ENCODE results near the gene IGSF3. TPM values are rescaled to one million over a fixed set of nuclear protein-coding genes. Genes with fewer than 3 reads are reported as not detected.

IGSF3 gene
- total and polyA plus RNA-seq, 10 of the 15 experiments (the other 5 are each of a cell fraction or from before 2014, with no cell fraction given): 1.4 to 18.0 (median 9.6) TPM

DNA sequence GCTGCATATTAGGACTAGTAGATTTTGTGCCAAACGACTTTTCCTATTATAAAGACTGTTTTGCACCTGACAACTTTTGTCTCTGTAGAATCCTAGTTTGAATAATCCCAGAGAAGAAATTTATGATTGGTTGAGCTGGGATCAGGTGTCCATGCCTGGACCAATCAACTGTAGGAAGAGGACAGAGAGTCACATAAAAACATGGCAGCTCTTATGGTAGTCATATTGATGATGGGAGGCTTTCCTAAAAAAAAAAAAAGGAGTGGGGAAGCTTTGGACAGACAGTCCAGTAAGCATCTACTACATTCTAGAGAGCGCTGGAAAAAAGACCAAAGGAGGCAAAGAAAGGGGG lies 30.7 kb upstream of the IGSF3 start:
- Histone ChIP-seq H3K4me3 (no peak overlapping the region), H3K9ac (ENCODE audit: control insufficient read depth, insufficient read depth, low read length) (no peak overlapping the region), H3K4me1 (ENCODE audit: control insufficient read depth, insufficient read depth, low read length) (no peaks in the 10 kb centered on the region), H3K4me2 (ENCODE audit: control insufficient read depth, insufficient read depth) (no peak overlapping the region), H3K27ac (ENCODE audit: control insufficient read depth, insufficient read depth) (no peak overlapping the region), H3K79me2 (ENCODE audit: control insufficient read depth, insufficient read depth, low read length) (no peaks in the 10 kb centered on the region), H3K27me3 (replicated peaks in 1 of 2; ENCODE audit: control insufficient read depth in 2 of 2, insufficient read depth in 2 of 2, low read length in 1 of 2) (no peaks in the 10 kb centered on the region), H3K9me3 (replicated peaks; ENCODE audit: control insufficient read depth, insufficient read depth, low read length) (no peaks in the 10 kb centered on the region), H2AFZ (ENCODE audit: control insufficient read depth, low read depth, low read length) (no peak overlapping the region), H4K20me1 (ENCODE audit: control insufficient read depth, insufficient read depth) (no peaks in the 10 kb centered on the region), H3K36me3 (ENCODE audit: control insufficient read depth in 2 of 2, insufficient read depth in 2 of 2, low read length in 1 of 2) (no peaks in the 10 kb centered on the region)
- FAIRE-seq: no peak
- ChIA-PET CTCF (interaction anchor here (0.7 to 1.0 kb wide), 2 partner anchors 10 to 24 kb away, joined by 3 to 4 read pairs; no protein-coding TSS in a partner anchor), SMC1A (ENCODE audit: uncharacterized antibody, unreplicated experiment) (interaction anchor here (0.9 kb wide), 1 partner anchor 123 kb away, joined by 3 read pairs; no protein-coding TSS in a partner anchor), RAD21 (ENCODE audit: unreplicated experiment) (no interaction called here), POLR2A (no interaction called here)
- BruUV-seq (replicated peaks): no TSS peak
- intact Hi-C loops (cut with micrococcal nuclease; ENCODE audit: unreplicated experiment) (no loop called here), in situ Hi-C loops (cut with MboI) (no loop called here)
- WGBS (ENCODE audit: insufficient coverage, insufficient replicate concordance, low lambda C conversion rate, missing lambda C conversion rate): 50% methylated on average over 2 of the region's 2 CpGs
- ATAC-seq: no peak
- TF ChIP-seq ZNF24 (IDR thresholded peaks at IDR 0.05) (no peak), SMARCA5 (IDR thresholded peaks at IDR 0.05) (no peak), ZZZ3 (IDR thresholded peaks at IDR 0.05; ENCODE audit: control insufficient read depth, insufficient read length, low read depth) (no peak), NBN (IDR thresholded peaks at IDR 0.05) (no peak), SPI1 (IDR thresholded peaks at IDR 0.05; ENCODE audit: borderline replicate concordance, insufficient read depth, low read depth, low read length) (no peak), NR2C2 (IDR thresholded peaks at IDR 0.05; ENCODE audit: borderline replicate concordance, control insufficient read depth, insufficient read length, low read depth) (no peak), SMAD1 (IDR thresholded peaks at IDR 0.05; ENCODE audit: low read depth, partially characterized antibody) (no peak), TCF7 (IDR thresholded peaks at IDR 0.05; ENCODE audit: borderline replicate concordance) (no peak)
- no peak for DNase-seq (ENCODE audit: low read depth, low spot score)

DNA sequence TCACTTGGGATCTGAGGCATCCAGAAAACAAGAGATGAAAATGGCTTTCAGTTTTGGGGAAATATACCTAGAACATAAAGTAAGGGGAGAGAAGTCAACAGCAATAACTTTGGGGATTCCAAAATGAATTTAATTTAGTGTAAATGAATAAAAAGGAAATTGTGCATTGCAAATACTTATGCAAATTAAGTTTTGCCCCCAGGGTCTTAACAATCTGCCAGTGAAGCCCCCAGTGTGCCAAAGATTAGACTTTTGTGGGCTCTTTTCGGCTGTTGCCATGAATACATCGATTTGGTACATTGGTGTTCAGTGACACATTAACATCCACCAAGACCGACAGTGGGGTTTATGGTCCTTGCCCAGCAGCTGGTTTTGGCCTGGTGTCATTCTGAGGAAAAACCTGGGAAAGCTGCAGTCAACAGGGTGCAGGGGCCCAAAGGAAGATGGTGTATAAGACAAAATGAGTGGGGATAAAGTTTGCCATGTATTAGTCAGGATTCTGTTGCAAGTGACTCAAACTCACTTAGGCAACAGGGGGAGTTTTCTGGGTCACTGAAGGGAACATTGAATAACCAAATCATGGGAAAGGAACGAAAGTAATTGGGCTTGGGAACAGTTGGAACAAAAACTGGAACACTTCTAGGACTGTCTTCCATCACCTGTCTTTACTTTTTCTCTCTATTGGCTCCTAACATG lies 30.2 kb upstream of the IGSF3 start:
- CTCF ChIA-PET: interaction anchor here (0.7 to 1.7 kb wide), 5 partner anchors 14 to 212 kb away, joined by 3 to 5 read pairs (median 4); no protein-coding TSS in a partner anchor
- no TSS peak for BruUV-seq (replicated peaks)
- POLR2A ChIA-PET: no interaction called here
- SMC1A ChIA-PET (ENCODE audit: uncharacterized antibody, unreplicated experiment): interaction anchor here (0.9 kb wide), 2 partner anchors 20 to 123 kb away, joined by 3 read pairs; no protein-coding TSS in a partner anchor
- Histone ChIP-seq H3K27me3 (replicated peaks in 1 of 2; ENCODE audit: control insufficient read depth in 2 of 2, insufficient read depth in 2 of 2, low read length in 1 of 2) (no peaks in the 10 kb centered on the region), H3K4me2 (ENCODE audit: control insufficient read depth, insufficient read depth) (no peak overlapping the region), H3K79me2 (ENCODE audit: control insufficient read depth, insufficient read depth, low read length) (no peaks in the 10 kb centered on the region), H3K9me3 (replicated peaks; ENCODE audit: control insufficient read depth, insufficient read depth, low read length) (no peaks in the 10 kb centered on the region), H3K36me3 (ENCODE audit: control insufficient read depth in 2 of 2, insufficient read depth in 2 of 2, low read length in 1 of 2) (no peaks in the 10 kb centered on the region), H4K20me1 (ENCODE audit: control insufficient read depth, insufficient read depth) (no peaks in the 10 kb centered on the region), H3K4me1 (ENCODE audit: control insufficient read depth, insufficient read depth, low read length) (no peaks in the 10 kb centered on the region), H3K9ac (ENCODE audit: control insufficient read depth, insufficient read depth, low read length) (no peak overlapping the region), H3K4me3 (no peak overlapping the region), H2AFZ (ENCODE audit: control insufficient read depth, low read depth, low read length) (no peak overlapping the region), H3K27ac (ENCODE audit: control insufficient read depth, insufficient read depth) (no peak overlapping the region)
- FAIRE-seq (no peak), DNase-seq (ENCODE audit: low read depth, low spot score) (no peak), ATAC-seq (no peak)
- 59% methylated on average over 4 of the region's 4 CpGs for WGBS (ENCODE audit: insufficient coverage, insufficient replicate concordance, low lambda C conversion rate, missing lambda C conversion rate)
- intact Hi-C loops (cut with micrococcal nuclease; ENCODE audit: unreplicated experiment) (no loop called here), in situ Hi-C loops (cut with MboI) (no loop called here)
- RAD21 ChIA-PET (ENCODE audit: unreplicated experiment): no interaction called here
- TF ChIP-seq, protein P1, sequence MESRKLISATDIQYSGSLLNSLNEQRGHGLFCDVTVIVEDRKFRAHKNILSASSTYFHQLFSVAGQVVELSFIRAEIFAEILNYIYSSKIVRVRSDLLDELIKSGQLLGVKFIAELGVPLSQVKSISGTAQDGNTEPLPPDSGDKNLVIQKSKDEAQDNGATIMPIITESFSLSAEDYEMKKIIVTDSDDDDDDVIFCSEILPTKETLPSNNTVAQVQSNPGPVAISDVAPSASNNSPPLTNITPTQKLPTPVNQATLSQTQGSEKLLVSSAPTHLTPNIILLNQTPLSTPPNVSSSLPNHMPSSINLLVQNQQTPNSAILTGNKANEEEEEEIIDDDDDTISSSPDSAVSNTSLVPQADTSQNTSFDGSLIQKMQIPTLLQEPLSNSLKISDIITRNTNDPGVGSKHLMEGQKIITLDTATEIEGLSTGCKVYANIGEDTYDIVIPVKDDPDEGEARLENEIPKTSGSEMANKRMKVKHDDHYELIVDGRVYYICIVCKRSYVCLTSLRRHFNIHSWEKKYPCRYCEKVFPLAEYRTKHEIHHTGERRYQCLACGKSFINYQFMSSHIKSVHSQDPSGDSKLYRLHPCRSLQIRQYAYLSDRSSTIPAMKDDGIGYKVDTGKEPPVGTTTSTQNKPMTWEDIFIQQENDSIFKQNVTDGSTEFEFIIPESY (IDR thresholded peaks at IDR 0.05): no peak
- TF ChIP-seq SMAD5 (IDR thresholded peaks at IDR 0.05; ENCODE audit: low read depth) (no peak), NFIC (IDR thresholded peaks at IDR 0.05; ENCODE audit: low read depth, low read length) (no peak), ESRRA (IDR thresholded peaks at IDR 0.05; ENCODE audit: low read length) (no peak), CBX5 (IDR thresholded peaks at IDR 0.05; ENCODE audit: low read depth) (no peak)
- TF ChIP-seq, protein P2, sequence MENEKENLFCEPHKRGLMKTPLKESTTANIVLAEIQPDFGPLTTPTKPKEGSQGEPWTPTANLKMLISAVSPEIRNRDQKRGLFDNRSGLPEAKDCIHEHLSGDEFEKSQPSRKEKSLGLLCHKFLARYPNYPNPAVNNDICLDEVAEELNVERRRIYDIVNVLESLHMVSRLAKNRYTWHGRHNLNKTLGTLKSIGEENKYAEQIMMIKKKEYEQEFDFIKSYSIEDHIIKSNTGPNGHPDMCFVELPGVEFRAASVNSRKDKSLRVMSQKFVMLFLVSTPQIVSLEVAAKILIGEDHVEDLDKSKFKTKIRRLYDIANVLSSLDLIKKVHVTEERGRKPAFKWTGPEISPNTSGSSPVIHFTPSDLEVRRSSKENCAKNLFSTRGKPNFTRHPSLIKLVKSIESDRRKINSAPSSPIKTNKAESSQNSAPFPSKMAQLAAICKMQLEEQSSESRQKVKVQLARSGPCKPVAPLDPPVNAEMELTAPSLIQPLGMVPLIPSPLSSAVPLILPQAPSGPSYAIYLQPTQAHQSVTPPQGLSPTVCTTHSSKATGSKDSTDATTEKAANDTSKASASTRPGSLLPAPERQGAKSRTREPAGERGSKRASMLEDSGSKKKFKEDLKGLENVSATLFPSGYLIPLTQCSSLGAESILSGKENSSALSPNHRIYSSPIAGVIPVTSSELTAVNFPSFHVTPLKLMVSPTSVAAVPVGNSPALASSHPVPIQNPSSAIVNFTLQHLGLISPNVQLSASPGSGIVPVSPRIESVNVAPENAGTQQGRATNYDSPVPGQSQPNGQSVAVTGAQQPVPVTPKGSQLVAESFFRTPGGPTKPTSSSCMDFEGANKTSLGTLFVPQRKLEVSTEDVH (IDR thresholded peaks at IDR 0.05; ENCODE audit: low read depth, partially characterized antibody): no peak
